Trophoblast cell (in vitro differentiated cells and primary cell): ENCODE data around the gene MT1A.

Experiments used
- DNase-seq, 2 donors: peaks; one replicate each; pipeline ENCODE4 v3.0.0-alpha.2; 2016
- H2AFZ ChIP-seq: 2 replicates; pipeline ENCODE4 v1.6.1; 2013; ENCODE audit warnings: low read length, moderate library complexity, mild to moderate bottlenecking; ENCODE audit not compliant: insufficient read depth, poor library complexity
- H2AK5ac ChIP-seq: 2 replicates; pipeline ENCODE4 v1.6.1; 2013; ENCODE audit warnings: mild to moderate bottlenecking, low read length
- H2BK120ac ChIP-seq: 2 replicates; pipeline ENCODE4 v1.6.1; 2013; ENCODE audit warnings: low read length, mild to moderate bottlenecking, moderate library complexity; ENCODE audit not compliant: insufficient read depth, poor library complexity
- H2BK12ac ChIP-seq: 2 replicates; pipeline ENCODE4 v1.6.1; 2013; ENCODE audit warnings: mild to moderate bottlenecking, low read length, moderate library complexity
- H2BK5ac ChIP-seq: 2 replicates; pipeline ENCODE4 v1.6.1; 2013; ENCODE audit warnings: low read length, low read depth, moderate library complexity, mild to moderate bottlenecking; ENCODE audit not compliant: poor library complexity
- H3K14ac ChIP-seq: 2 replicates; pipeline ENCODE4 v1.6.1; 2013; ENCODE audit warnings: mild to moderate bottlenecking, low read length
- H3K18ac ChIP-seq: 2 replicates; pipeline ENCODE4 v1.6.1; 2013; ENCODE audit warnings: mild to moderate bottlenecking, low read length
- H3K23ac ChIP-seq: 2 replicates; pipeline ENCODE4 v1.6.1; 2013; ENCODE audit warnings: low read length
- H3K27ac ChIP-seq: 2 replicates; pipeline ENCODE4 v1.5.1; 2013; ENCODE audit warnings: low read depth, mild to moderate bottlenecking, inconsistent platforms, low read length, moderate library complexity
- H3K27me3 ChIP-seq: 2 replicates; pipeline ENCODE4 v1.6.1; 2013; ENCODE audit warnings: inconsistent platforms, mild to moderate bottlenecking, low read length, moderate library complexity; ENCODE audit not compliant: insufficient read depth
- H3K36me3 ChIP-seq, 2 experiments: 1 replicate in 1 of 2; 2 replicates in 1 of 2; pipeline ENCODE4 v1.6.1; 2013; ENCODE audit warnings: low read length in 2 of 2, mild to moderate bottlenecking in 2 of 2, moderate library complexity in 1 of 2; ENCODE audit not compliant: insufficient read depth in 2 of 2, control insufficient read depth in 1 of 2
- H3K4ac ChIP-seq: 2 replicates; pipeline ENCODE4 v1.6.1; 2013; ENCODE audit warnings: low read depth, mild to moderate bottlenecking, low read length, moderate library complexity
- H3K4me1 ChIP-seq, 2 experiments: 1 replicate in 1 of 2; 2 replicates in 1 of 2; pipeline ENCODE4 v1.6.1; 2013; ENCODE audit warnings: low read length in 2 of 2, mild to moderate bottlenecking in 2 of 2, moderate library complexity in 1 of 2; ENCODE audit not compliant: insufficient read depth in 2 of 2, control insufficient read depth in 1 of 2
- H3K4me2 ChIP-seq: 2 replicates; pipeline ENCODE4 v1.6.1; 2013; ENCODE audit warnings: inconsistent platforms, mild to moderate bottlenecking, low read length, moderate library complexity
- H3K4me3 ChIP-seq: 2 replicates; pipeline ENCODE4 v1.5.1; 2013; ENCODE audit warnings: mild to moderate bottlenecking, low read depth, low read length, inconsistent platforms
- H3K79me1 ChIP-seq: one replicate; pipeline ENCODE4 v1.6.1; 2013; ENCODE audit warnings: low read length
- H3K79me2 ChIP-seq: 2 replicates; pipeline ENCODE4 v1.6.1; 2013; ENCODE audit warnings: low read length, mild to moderate bottlenecking; ENCODE audit not compliant: control insufficient read depth, insufficient read depth, poor library complexity
- H3K9ac ChIP-seq: 2 replicates; pipeline ENCODE4 v1.6.1; 2013; ENCODE audit warnings: mild to moderate bottlenecking, low read length
- H3K9me3 ChIP-seq: 2 replicates; pipeline ENCODE4 v1.6.1; 2013; ENCODE audit warnings: low read depth, mild to moderate bottlenecking, control low read depth, inconsistent platforms, low read length; ENCODE audit not compliant: insufficient read depth
- H4K12ac ChIP-seq: 2 replicates; pipeline ENCODE4 v1.6.1; 2013; ENCODE audit warnings: low read depth, mild to moderate bottlenecking, low read length, moderate library complexity
- H4K8ac ChIP-seq: 2 replicates; pipeline ENCODE4 v1.6.1; 2013; ENCODE audit warnings: low read depth, mild to moderate bottlenecking, low read length, moderate library complexity
- H4K91ac ChIP-seq: one replicate; pipeline ENCODE4 v1.6.1; 2013; ENCODE audit warnings: low read depth, mild to moderate bottlenecking, low read length, moderate library complexity
- WGBS: extraction: QIAGEN DNeasy Blood & Tissue Kit; methylation state at CpG from one replicate; pipeline ENCODE4 v1.1.7; 2013; ENCODE audit warnings: missing lambda C conversion rate; ENCODE audit not compliant: insufficient read length, insufficient coverage; ENCODE audit errors: extremely low coverage; 5-methylcytosine and 5-hydroxymethylcytosine counted together

MT1A gene

GRCh38 chr16:56643080-56643778 lies 4.8 kb downstream of the MT1A start:
- H3K4me1 ChIP-seq, result peaks cover under 1 to 3% of the 10 kb centered on the region in 2 experiments

GRCh38 chr16:56643833-56644232 lies 5.4 kb downstream of the MT1A start:
- Histone ChIP-seq H3K79me2 (no peaks in the 10 kb centered on the region), H4K91ac (no peak overlapping the region), H2AK5ac (no peak overlapping the region), H3K4me3 (no peak overlapping the region), H3K23ac (no peak overlapping the region), H2BK12ac (no peak overlapping the region), H3K9me3 (peaks cover 3% of the 10 kb centered on the region), H3K4me2 (no peak overlapping the region), H3K4me1 (peaks cover 0 to 3% of the 10 kb centered on the region in 2 experiments), H2AFZ (no peak overlapping the region), H3K27me3 (peaks cover 72% of the 10 kb centered on the region), H3K36me3 (no peaks in the 10 kb centered on the region), H3K9ac (no peak overlapping the region), H3K14ac (no peak overlapping the region), H2BK120ac (no peak overlapping the region), H3K18ac (no peak overlapping the region), H4K12ac (no peak overlapping the region), H4K8ac (no peak overlapping the region), H2BK5ac (no peak overlapping the region), H3K27ac (no peak overlapping the region), H3K4ac (no peak overlapping the region), H3K79me1 (no peaks in the 10 kb centered on the region)
- DNase-seq, result no peak
- no CpG with 5 or more reads among the region's 5 CpGs for WGBS

More at GRCh38 chr16:56643080-56643778, 4.8 kb downstream of the MT1A start:
- no peak overlapping the region for H3K4me2 ChIP-seq
- no peak overlapping the region for H2BK12ac ChIP-seq
- peak; percentile 83 to 85 for DNase-seq
- H3K18ac ChIP-seq, result no peak overlapping the region
- no peaks in the 10 kb centered on the region for H3K79me1 ChIP-seq
- WGBS, result no CpG with 5 or more reads among the region's 42 CpGs
- no peak overlapping the region for H3K4me3 ChIP-seq
- H4K91ac ChIP-seq, result no peak overlapping the region
- H3K9ac ChIP-seq, result no peak overlapping the region
- no peak overlapping the region for H3K4ac ChIP-seq
- no peak overlapping the region for H4K8ac ChIP-seq
- no peaks in the 10 kb centered on the region for H3K36me3 ChIP-seq
- no peak overlapping the region for H2AFZ ChIP-seq
- no peak overlapping the region for H4K12ac ChIP-seq
- H2BK5ac ChIP-seq, result no peak overlapping the region
- H3K27ac ChIP-seq, result no peak overlapping the region
- H2AK5ac ChIP-seq, result no peak overlapping the region
- H2BK120ac ChIP-seq, result no peak overlapping the region
- H3K14ac ChIP-seq, result no peak overlapping the region
- peaks cover 73% of the 10 kb centered on the region for H3K27me3 ChIP-seq
- H3K23ac ChIP-seq, result no peak overlapping the region
- H3K9me3 ChIP-seq, result peaks cover 4% of the 10 kb centered on the region
- H3K79me2 ChIP-seq, result no peaks in the 10 kb centered on the region

GRCh38 chr16:56645311-56645710 lies 6.8 kb downstream of the MT1A start:
- WGBS, result no CpG with 5 or more reads among the region's 1 CpG
- no peak for DNase-seq
- peaks cover 0 to 3% of the 10 kb centered on the region in 2 experiments for H3K4me1 ChIP-seq

GRCh38 chr16:56645838-56646237 lies 7.4 kb downstream of the MT1A start:
- H2AK5ac ChIP-seq, result no peak overlapping the region
- H4K91ac ChIP-seq, result no peak overlapping the region
- WGBS, result no CpG with 5 or more reads among the region's 1 CpG
- H3K4ac ChIP-seq, result no peak overlapping the region
- H2BK12ac ChIP-seq, result no peak overlapping the region
- no peak for DNase-seq
- H3K36me3 ChIP-seq, result no peaks in the 10 kb centered on the region
- no peak overlapping the region for H3K14ac ChIP-seq
- H4K12ac ChIP-seq, result no peak overlapping the region
- no peaks in the 10 kb centered on the region for H3K79me1 ChIP-seq
- no peak overlapping the region for H4K8ac ChIP-seq
- no peak overlapping the region for H2AFZ ChIP-seq
- no peak overlapping the region for H3K9ac ChIP-seq
- no peak overlapping the region for H3K4me2 ChIP-seq
- no peaks in the 10 kb centered on the region for H3K79me2 ChIP-seq
- H2BK120ac ChIP-seq, result no peak overlapping the region
- H3K9me3 ChIP-seq, result peaks cover 3% of the 10 kb centered on the region
- no peak overlapping the region for H2BK5ac ChIP-seq
- H3K27ac ChIP-seq, result no peak overlapping the region
- H3K18ac ChIP-seq, result no peak overlapping the region
- H3K23ac ChIP-seq, result no peak overlapping the region
- peaks cover 0 to 3% of the 10 kb centered on the region in 2 experiments for H3K4me1 ChIP-seq
- H3K4me3 ChIP-seq, result no peak overlapping the region
- peaks cover 56% of the 10 kb centered on the region for H3K27me3 ChIP-seq

More at GRCh38 chr16:56645311-56645710, 6.8 kb downstream of the MT1A start:
- no peak overlapping the region for H4K91ac ChIP-seq
- no peak overlapping the region for H3K4me2 ChIP-seq
- H2BK12ac ChIP-seq, result no peak overlapping the region
- no peak overlapping the region for H4K8ac ChIP-seq
- no peak overlapping the region for H2BK120ac ChIP-seq
- H3K4me3 ChIP-seq, result no peak overlapping the region
- H2BK5ac ChIP-seq, result no peak overlapping the region
- H3K79me1 ChIP-seq, result no peaks in the 10 kb centered on the region
- H3K23ac ChIP-seq, result no peak overlapping the region
- H3K27ac ChIP-seq, result no peak overlapping the region
- H4K12ac ChIP-seq, result no peak overlapping the region
- no peak overlapping the region for H2AFZ ChIP-seq
- H3K27me3 ChIP-seq, result peaks cover 61% of the 10 kb centered on the region
- no peak overlapping the region for H2AK5ac ChIP-seq
- no peak overlapping the region for H3K18ac ChIP-seq
- H3K9me3 ChIP-seq, result peaks cover 3% of the 10 kb centered on the region
- no peak overlapping the region for H3K9ac ChIP-seq
- no peaks in the 10 kb centered on the region for H3K79me2 ChIP-seq
- no peaks in the 10 kb centered on the region for H3K36me3 ChIP-seq
- no peak overlapping the region for H3K4ac ChIP-seq
- H3K14ac ChIP-seq, result no peak overlapping the region
